Measurements from ENCODE around the gene EIF3I. TPM values are rescaled to one million over a fixed set of nuclear protein-coding genes. Genes with fewer than 3 reads are reported as not detected.

The EIF3I gene
- total and polyA plus RNA-seq, 2 of the 13 experiments (the other 11 are each of a cell fraction or from before 2014, with no cell fraction given) = 210 to 223 TPM

- TF ChIP-seq CEBPZ (IDR thresholded peaks at IDR 0.05; ENCODE audit: low read length) (no peak), GPN1 (CRISPR knock-in tag; IDR thresholded peaks at IDR 0.05; ENCODE audit: borderline replicate concordance) (no peak), ZNF563 (CRISPR knock-in tag; IDR thresholded peaks at IDR 0.05) (no peak; the same call in 1 of the 2 replicates), TERF1 (CRISPR knock-in tag; IDR thresholded peaks at IDR 0.05) (no peak), NCOA1 (CRISPR knock-in tag; IDR thresholded peaks at IDR 0.05) (no peak), ZFP62 (CRISPR knock-in tag; IDR thresholded peaks at IDR 0.05) (no peak), ZNF567 (CRISPR knock-in tag; IDR thresholded peaks at IDR 0.05; ENCODE audit: borderline replicate concordance) (no peak), PCBP2 (optimal IDR thresholded peaks at IDR 0.05; ENCODE audit: low read depth, low read length, poor library complexity, severe bottlenecking) (no peak), ZNF691 (CRISPR knock-in tag; IDR thresholded peaks at IDR 0.05; ENCODE audit: borderline replicate concordance, low read depth) (0 out of 2 replicates have a peak, but pooled peaks have one; percentile 20), ZFY (CRISPR knock-in tag; IDR thresholded peaks at IDR 0.05) (peak; percentile 97), HMG20A (CRISPR knock-in tag; IDR thresholded peaks at IDR 0.05; ENCODE audit: borderline replicate concordance) (no peak), GFI1 (CRISPR knock-in tag; IDR thresholded peaks at IDR 0.05; ENCODE audit: borderline replicate concordance) (no peak), ZBED4 (CRISPR knock-in tag; IDR thresholded peaks at IDR 0.05; ENCODE audit: borderline replicate concordance) (no peak), CCDC6 (CRISPR knock-in tag; IDR thresholded peaks at IDR 0.05) (no peak), ZNF335 (CRISPR knock-in tag; IDR thresholded peaks at IDR 0.05) (no peak), ZNF772 (CRISPR knock-in tag; IDR thresholded peaks at IDR 0.05) (no peak), RNF219 (CRISPR knock-in tag; IDR thresholded peaks at IDR 0.05) (no peak)
Observed at GRCh38 chr1:32221980-32222755, at the start of gene EIF3I, which contains the start of gene TMEM234 (continued).

Data from HepG2 (cell line).